Measurements from ENCODE around the gene LEFTY1.

- TF ChIP-seq CTCF (conservative IDR thresholded peaks at IDR 0.05; ENCODE audit: low read length), result no peak
- TF ChIP-seq EZH2phosphoT487 (IDR thresholded peaks at IDR 0.05; ENCODE audit: borderline replicate concordance), result no peak
These were observed 2.5 kb upstream of the LEFTY1 start for GRCh38 chr1:225891229-225891972.

All from Loucy (cell line).